PC-9 (cell line): Measurements from ENCODE around the gene NUP160. TPM values are rescaled to one million over a fixed set of nuclear protein-coding genes. Genes with fewer than 3 reads are reported as not detected.

Experiments
- BruUV-seq: library from RNA; stranded (reverse); fragments of 400-500 nt; replicated peaks from 2 replicates; lab custom pipeline; 2021; lab: Mats Ljungman, UMichigan
- CTCF ChIA-PET: fragments of 300-600 bp; sonication (Branson Sonifier 250); formaldehyde crosslinking; loops from one replicate; lab custom pipeline; 2022; ENCODE audit warnings: antibody characterized with exemption; lab: Charles Lee
- POLR2A ChIA-PET: fragments of 300-600 bp; sonication (Branson Sonifier 250); formaldehyde crosslinking; loops from one replicate; lab custom pipeline; 2022; ENCODE audit warnings: antibody characterized with exemption; ENCODE audit not compliant: unreplicated experiment; lab: Charles Lee
- DNase-seq, 2 experiments: peaks; one replicate each; pipeline versions ENCODE4 v3.0.0 to v3.0.0-alpha.2; 2015 to 2022; ENCODE audit warnings: mixed read lengths in 1 of 2
- H2AFZ ChIP-seq: fragments of 200-600 bp; sonication (generic); 2 replicates; pipeline ENCODE4 v1.8.1; 2017; ENCODE audit warnings: antibody characterized with exemption
- H3F3A ChIP-seq: fragments of 200-600 bp; sonication (generic); 2 replicates; pipeline ENCODE4 v1.8.1; 2017; ENCODE audit warnings: antibody characterized with exemption, mild to moderate bottlenecking, low read depth; ENCODE audit not compliant: insufficient read depth
- H3K27ac ChIP-seq: fragments of 200-600 bp; sonication (generic); 2 replicates; pipeline ENCODE4 v1.6.1; 2016; ENCODE audit warnings: mixed run types
- H3K27me3 ChIP-seq: fragments of 200-600 bp; sonication (generic); 2 replicates; pipeline ENCODE4 v1.6.1; 2016; ENCODE audit warnings: low read depth, mixed run types; ENCODE audit not compliant: insufficient read depth
- H3K36me3 ChIP-seq: fragments of 200-600 bp; sonication (generic); 2 replicates; pipeline ENCODE4 v1.6.1; 2016; ENCODE audit warnings: low read depth, mixed run types
- H3K4me1 ChIP-seq: fragments of 200-600 bp; sonication (generic); replicated peaks from 2 replicates; pipeline ENCODE4 v1.6.1; 2016; ENCODE audit warnings: mixed run types; ENCODE audit not compliant: insufficient read depth
- H3K4me2 ChIP-seq: fragments of 200-600 bp; sonication (generic); 2 replicates; pipeline ENCODE4 v1.6.1; 2017; ENCODE audit warnings: mixed run types
- H3K4me3 ChIP-seq: fragments of 200-600 bp; sonication (generic); 2 replicates; pipeline ENCODE4 v1.6.1; 2016; ENCODE audit warnings: mixed run types
- H3K79me2 ChIP-seq: fragments of 200-600 bp; sonication (generic); 2 replicates; pipeline ENCODE4 v1.6.1; 2017; ENCODE audit warnings: low read depth, mixed run types
- H3K9me2 ChIP-seq: fragments of 200-600 bp; sonication (generic); 2 replicates; pipeline ENCODE4 v1.8.1; 2017; ENCODE audit warnings: mild to moderate bottlenecking; ENCODE audit not compliant: insufficient read depth
- H3K9me3 ChIP-seq: fragments of 200-600 bp; sonication (generic); 2 replicates; pipeline ENCODE4 v1.8.1; 2016; ENCODE audit warnings: low read depth; ENCODE audit not compliant: insufficient read depth
- H4K20me1 ChIP-seq: fragments of 200-600 bp; sonication (generic); 2 replicates; pipeline ENCODE4 v1.8.1; 2017; ENCODE audit not compliant: insufficient read depth
- EZH2 ChIP-seq: fragments of 200-600 bp; sonication (generic); IDR thresholded peaks from 2 replicates; pipeline ENCODE4 v1.8.0; 2017; ENCODE audit warnings: antibody characterized with exemption, low read depth
- intact Hi-C: fragments of 100-400 bp; cut with micrococcal nuclease; formaldehyde crosslinking; loops from one replicate; pipeline ENCODE4 v1.10.0; 2022; ENCODE audit not compliant: unreplicated experiment
- total RNA-seq: library from RNA; stranded (reverse); gene quantifications from 2 replicates; pipeline ENCODE4 v1.2.3, GENCODE V29; 2021
- TF ChIP-seq, protein P1 (sequence below): fragments of 200-600 bp; sonication (generic); conservative IDR thresholded peaks from 2 replicates; pipeline ENCODE4 v1.6.1; 2017; ENCODE audit warnings: mixed run types, antibody characterized with exemption, mild to moderate bottlenecking, moderate library complexity

Gene NUP160
- total RNA-seq, 1 experiment from 2014 or later: 73.2 TPM

DNA sequence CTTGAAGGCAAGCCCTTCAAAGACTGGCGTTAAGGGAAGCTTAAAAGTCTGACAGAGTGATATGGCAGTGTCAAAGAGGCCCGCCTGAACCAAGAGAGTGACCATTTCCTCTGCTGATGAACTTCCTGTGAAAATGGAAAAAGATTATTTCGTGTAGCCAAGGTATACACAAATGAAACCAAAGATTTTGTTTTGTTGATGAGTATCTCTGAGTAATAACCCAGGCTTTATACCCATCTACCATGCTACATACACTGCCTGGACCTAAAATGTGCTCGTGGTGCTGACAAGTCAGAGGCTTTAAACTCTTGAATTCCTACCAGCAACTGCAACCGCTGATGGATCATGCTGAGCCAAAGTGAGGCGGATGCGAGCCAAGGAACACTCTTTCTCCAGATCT lies 60.0 kb downstream of the NUP160 start:
- intact Hi-C loops: loop anchor here (5.0 kb wide), 1 partner anchor 39 kb away; no protein-coding TSS in a partner anchor
- Histone ChIP-seq H3K4me1 (no peaks in the 10 kb centered on the region), H3K9me2 (no peaks in the 10 kb centered on the region), H3K27ac (no peak overlapping the region), H3K79me2 (no peaks in the 10 kb centered on the region), H4K20me1 (no peaks in the 10 kb centered on the region), H3K4me2 (no peak overlapping the region), H3K9me3 (no peaks in the 10 kb centered on the region), H3F3A (no peaks in the 10 kb centered on the region; the same call in 1 of the 2 replicates), H2AFZ (no peak overlapping the region), H3K4me3 (no peak overlapping the region), H3K27me3 (no peaks in the 10 kb centered on the region), H3K36me3 (peaks cover 60% of the 10 kb centered on the region)
- ChIA-PET POLR2A (no interaction called here), CTCF (interaction anchor here (0.6 kb wide), 1 partner anchor 908 kb away, joined by 5 read pairs; no protein-coding TSS in a partner anchor)
- no peak for DNase-seq
- TF ChIP-seq, protein P1, sequence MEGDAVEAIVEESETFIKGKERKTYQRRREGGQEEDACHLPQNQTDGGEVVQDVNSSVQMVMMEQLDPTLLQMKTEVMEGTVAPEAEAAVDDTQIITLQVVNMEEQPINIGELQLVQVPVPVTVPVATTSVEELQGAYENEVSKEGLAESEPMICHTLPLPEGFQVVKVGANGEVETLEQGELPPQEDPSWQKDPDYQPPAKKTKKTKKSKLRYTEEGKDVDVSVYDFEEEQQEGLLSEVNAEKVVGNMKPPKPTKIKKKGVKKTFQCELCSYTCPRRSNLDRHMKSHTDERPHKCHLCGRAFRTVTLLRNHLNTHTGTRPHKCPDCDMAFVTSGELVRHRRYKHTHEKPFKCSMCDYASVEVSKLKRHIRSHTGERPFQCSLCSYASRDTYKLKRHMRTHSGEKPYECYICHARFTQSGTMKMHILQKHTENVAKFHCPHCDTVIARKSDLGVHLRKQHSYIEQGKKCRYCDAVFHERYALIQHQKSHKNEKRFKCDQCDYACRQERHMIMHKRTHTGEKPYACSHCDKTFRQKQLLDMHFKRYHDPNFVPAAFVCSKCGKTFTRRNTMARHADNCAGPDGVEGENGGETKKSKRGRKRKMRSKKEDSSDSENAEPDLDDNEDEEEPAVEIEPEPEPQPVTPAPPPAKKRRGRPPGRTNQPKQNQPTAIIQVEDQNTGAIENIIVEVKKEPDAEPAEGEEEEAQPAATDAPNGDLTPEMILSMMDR: no peak
- TF ChIP-seq EZH2: no peak
- BruUV-seq: no TSS peak

DNA sequence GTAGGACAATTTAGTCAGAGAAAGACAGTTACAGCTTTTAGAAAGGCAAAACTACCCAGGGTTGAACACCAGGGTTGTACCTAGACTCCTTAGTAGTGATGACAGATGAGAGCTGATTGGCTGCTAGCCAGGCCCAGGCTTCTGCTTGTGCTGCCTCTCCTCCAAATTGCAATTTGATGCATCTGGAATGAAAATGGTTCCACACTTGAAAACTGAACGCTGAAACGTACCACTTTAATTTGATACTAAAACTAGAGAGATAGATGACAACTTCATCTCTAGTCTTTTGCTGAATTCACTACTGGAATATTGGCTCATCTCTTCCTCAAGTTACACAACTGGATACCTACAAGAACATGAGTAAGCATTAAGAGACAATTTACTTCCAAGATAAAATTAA lies 61.8 kb downstream of the NUP160 start:
- H3K4me2 ChIP-seq: no peak overlapping the region
- ChIA-PET POLR2A (no interaction called here), CTCF (no interaction called here)
- no peaks in the 10 kb centered on the region for H4K20me1 ChIP-seq
- H3K9me2 ChIP-seq: no peaks in the 10 kb centered on the region
- H3F3A ChIP-seq: no peaks in the 10 kb centered on the region; the same call in 1 of the 2 replicates
- intact Hi-C loops: loop anchor here (5.0 kb wide), 1 partner anchor 41 kb away; no protein-coding TSS in a partner anchor
- no peaks in the 10 kb centered on the region for H3K27me3 ChIP-seq
- no peak overlapping the region for H3K27ac ChIP-seq
- peaks cover 60% of the 10 kb centered on the region for H3K36me3 ChIP-seq
- no peaks in the 10 kb centered on the region for H3K9me3 ChIP-seq
- TF ChIP-seq, protein P1: no peak
- no peak for TF ChIP-seq EZH2
- no peaks in the 10 kb centered on the region for H3K79me2 ChIP-seq
- BruUV-seq: no TSS peak
- H3K4me3 ChIP-seq: no peak overlapping the region
- no peaks in the 10 kb centered on the region for H3K4me1 ChIP-seq
- DNase-seq: no peak
- H2AFZ ChIP-seq: no peak overlapping the region

DNA sequence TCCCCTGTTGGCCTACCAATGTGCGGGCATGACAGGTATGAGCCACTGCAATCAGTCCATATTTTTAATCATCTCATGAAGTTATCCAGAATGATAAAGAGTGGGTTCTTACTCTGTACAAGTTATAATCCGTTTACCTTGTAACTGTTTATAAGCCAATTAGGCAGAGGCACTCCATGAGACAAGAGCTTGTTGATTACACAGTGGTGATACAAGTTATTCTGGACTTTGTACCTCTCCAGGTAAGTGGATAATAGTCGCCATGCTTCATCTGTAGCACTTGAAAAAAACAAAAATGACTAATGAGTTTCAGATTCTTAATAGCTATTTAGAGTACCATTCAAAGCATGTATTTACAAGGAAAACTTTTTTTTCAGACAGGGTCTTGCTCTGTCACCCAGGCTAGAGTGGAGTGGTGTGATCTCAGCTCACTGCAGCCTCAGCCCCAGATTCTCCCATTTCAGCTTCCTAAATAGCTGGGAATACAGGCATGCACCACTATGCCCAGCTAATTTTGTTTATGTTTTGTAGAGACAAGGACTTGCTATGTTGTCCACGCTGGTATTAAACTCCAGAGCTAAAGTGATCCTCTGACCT lies 63.3 kb downstream of the NUP160 start:
- peaks cover 56% of the 10 kb centered on the region for H3K36me3 ChIP-seq

More for the DNA sequence above, 63.3 kb downstream of the NUP160 start:
- H3K79me2 ChIP-seq: no peaks in the 10 kb centered on the region
- H3K9me2 ChIP-seq: no peaks in the 10 kb centered on the region
- TF ChIP-seq EZH2: no peak
- TF ChIP-seq, protein P1: no peak
- H3K27me3 ChIP-seq: no peaks in the 10 kb centered on the region
- H2AFZ ChIP-seq: no peak overlapping the region
- intact Hi-C loops: loop anchor here (5.0 kb wide), 1 partner anchor 42 kb away; no protein-coding TSS in a partner anchor
- no peak overlapping the region for H3K27ac ChIP-seq
- no peaks in the 10 kb centered on the region for H3K4me1 ChIP-seq
- H3K4me3 ChIP-seq: no peak overlapping the region
- POLR2A ChIA-PET: no interaction called here
- no peaks in the 10 kb centered on the region for H3K9me3 ChIP-seq
- no peak for DNase-seq
- BruUV-seq: no TSS peak
- no peak overlapping the region for H3K4me2 ChIP-seq
- no peaks in the 10 kb centered on the region; the same call in 1 of the 2 replicates for H3F3A ChIP-seq
- CTCF ChIA-PET: interaction anchor here (0.6 kb wide), 1 partner anchor 331 kb away, joined by 14 read pairs; no protein-coding TSS in a partner anchor
- no peaks in the 10 kb centered on the region for H4K20me1 ChIP-seq
